ENCODE results near the gene USP2.

DNA sequence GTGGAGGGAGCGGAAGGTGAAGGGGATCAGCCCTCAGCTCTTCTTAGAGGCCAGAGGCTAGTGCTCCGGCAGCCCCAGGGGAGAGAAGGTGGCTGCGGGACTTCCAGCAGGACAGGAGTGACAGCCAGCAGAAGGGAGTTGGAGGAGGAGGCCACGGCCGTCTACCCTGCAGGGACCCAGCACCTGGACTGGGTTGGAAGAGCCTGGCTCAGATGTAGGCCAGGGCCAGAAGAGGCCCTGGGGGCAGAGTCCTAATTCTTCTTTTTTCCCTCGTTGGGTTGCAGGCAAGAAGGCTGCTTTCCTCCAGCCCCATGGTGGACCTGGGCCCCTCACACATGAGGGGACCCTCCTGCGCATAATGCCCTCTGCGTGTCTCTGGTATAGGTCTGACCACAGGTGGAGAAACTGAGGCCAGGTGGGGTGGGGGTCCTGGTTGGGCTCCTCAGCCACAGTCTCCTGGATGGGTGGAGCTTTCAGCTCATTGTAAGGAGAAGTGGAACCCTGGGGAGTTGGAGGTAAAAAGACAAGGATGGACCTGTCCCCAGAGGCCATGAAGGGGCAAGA, 62.3 kb downstream of the USP2 start:
- TF ChIP-seq, protein P1, sequence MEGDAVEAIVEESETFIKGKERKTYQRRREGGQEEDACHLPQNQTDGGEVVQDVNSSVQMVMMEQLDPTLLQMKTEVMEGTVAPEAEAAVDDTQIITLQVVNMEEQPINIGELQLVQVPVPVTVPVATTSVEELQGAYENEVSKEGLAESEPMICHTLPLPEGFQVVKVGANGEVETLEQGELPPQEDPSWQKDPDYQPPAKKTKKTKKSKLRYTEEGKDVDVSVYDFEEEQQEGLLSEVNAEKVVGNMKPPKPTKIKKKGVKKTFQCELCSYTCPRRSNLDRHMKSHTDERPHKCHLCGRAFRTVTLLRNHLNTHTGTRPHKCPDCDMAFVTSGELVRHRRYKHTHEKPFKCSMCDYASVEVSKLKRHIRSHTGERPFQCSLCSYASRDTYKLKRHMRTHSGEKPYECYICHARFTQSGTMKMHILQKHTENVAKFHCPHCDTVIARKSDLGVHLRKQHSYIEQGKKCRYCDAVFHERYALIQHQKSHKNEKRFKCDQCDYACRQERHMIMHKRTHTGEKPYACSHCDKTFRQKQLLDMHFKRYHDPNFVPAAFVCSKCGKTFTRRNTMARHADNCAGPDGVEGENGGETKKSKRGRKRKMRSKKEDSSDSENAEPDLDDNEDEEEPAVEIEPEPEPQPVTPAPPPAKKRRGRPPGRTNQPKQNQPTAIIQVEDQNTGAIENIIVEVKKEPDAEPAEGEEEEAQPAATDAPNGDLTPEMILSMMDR (IDR thresholded peaks at IDR 0.05; ENCODE audit: insufficient read depth, low read length, poor library complexity, severe bottlenecking): no peak
- TF ChIP-seq EZH2phosphoT487 (conservative IDR thresholded peaks at IDR 0.05; ENCODE audit: low read length): no peak
